LNCaP clone FGC (cell line): Measurements from ENCODE around the gene HPD.

ENCODE experiments used
- DNase-seq: peaks from one replicate; pipeline ENCODE4 v3.0.0-alpha.2; 2011; ENCODE audit warnings: low read depth
- H3K4me3 ChIP-seq: 2 replicates; pipeline ENCODE4 v1.5.1; 2011; ENCODE audit warnings: mild to moderate bottlenecking, low read depth, low read length, control low read depth
- CTCF ChIP-seq: IDR thresholded peaks from 2 replicates; pipeline ENCODE4 v1.5.1; 2012; ENCODE audit warnings: mild to moderate bottlenecking; ENCODE audit not compliant: control insufficient read depth, insufficient read depth; ENCODE audit errors: extremely low read depth

The HPD gene

GRCh38 chr12:121800694-121801594, 57.7 kb downstream of the HPD start:
- DNase-seq, result peak; percentile 63
- H3K4me3 ChIP-seq, result peak overlapping the region; percentile 62
- no peak for TF ChIP-seq CTCF

GRCh38 chr12:121799842-121800693, 58.6 kb downstream of the HPD start:
- no peak for TF ChIP-seq CTCF
- peak overlapping the region; percentile 59 for H3K4me3 ChIP-seq
- DNase-seq, result no peak

- DNase-seq, result peak; percentile 75
- peak overlapping the region; percentile 59 for H3K4me3 ChIP-seq
- TF ChIP-seq CTCF, result 0 out of 2 replicates have a peak, but pooled peaks have one; percentile 20
Measured at GRCh38 chr12:121799156-121799841, 59.4 kb downstream of the HPD start.

- peak overlapping the region; percentile 59 for H3K4me3 ChIP-seq
- no peak for DNase-seq
Measured at GRCh38 chr12:121798787-121799155, 59.9 kb downstream of the HPD start.

GRCh38 chr12:121797937-121798786, 60.5 kb downstream of the HPD start:
- no peak for DNase-seq
- TF ChIP-seq CTCF, result no peak
- peak overlapping the region; percentile 59 for H3K4me3 ChIP-seq

More at GRCh38 chr12:121798787-121799155, 59.9 kb downstream of the HPD start:
- TF ChIP-seq CTCF, result no peak
